Stimulated activated naive CD4-positive, alpha-beta T cell (primary cell): ENCODE data around the gene MCCC1.
"Not testable (repeated sequence)": the region's sequence is repeated elsewhere in the genome, so short reads cannot be mapped to it uniquely, and the experiment has no call there.

Experiments
- DNase-seq, 6 experiments: peaks; one replicate each; lab custom pipeline; 2025; lab: John Stamatoyannopoulos, UW

Gene MCCC1

GRCh38 chr3:183103950-183104349 lies 4.7 kb upstream of the MCCC1 start:
- not testable (repeated sequence) for DNase-seq

GRCh38 chr3:183101040-183101439 lies 1.7 kb upstream of the MCCC1 start:
- not testable (repeated sequence) for DNase-seq

GRCh38 chr3:183100376-183100775 lies 1.1 kb upstream of the MCCC1 start:
- no peak for DNase-seq

- no peak for DNase-seq
Observed at GRCh38 chr3:183099838-183100204, 525 bp upstream of the MCCC1 start.

- no peak for DNase-seq
Observed at GRCh38 chr3:183098536-183099025, 715 bp downstream of the MCCC1 start.

DNA sequence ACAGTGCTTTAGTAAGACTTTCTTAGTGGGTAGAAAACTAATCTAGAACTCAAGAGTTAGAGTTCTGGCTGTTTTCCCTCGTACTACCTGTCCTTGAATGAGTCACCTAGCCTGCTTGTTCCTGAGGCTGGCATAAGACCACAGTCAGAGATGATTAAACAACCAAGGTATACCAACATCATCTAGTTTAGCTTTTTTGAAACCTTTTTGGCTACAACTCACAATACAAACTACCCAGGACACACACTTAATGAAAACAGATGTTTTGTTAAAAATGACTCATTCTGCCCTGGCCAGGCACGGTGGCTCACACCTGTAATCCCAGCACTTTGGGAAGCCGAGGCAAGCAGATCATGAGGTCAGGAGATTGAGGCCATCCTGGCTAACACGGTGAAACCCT lies 4.6 kb downstream of the MCCC1 start:
- DNase-seq, result no peak

GRCh38 chr3:183092256-183092655 lies 7.0 kb downstream of the MCCC1 start:
- DNase-seq, result no peak

DNA sequence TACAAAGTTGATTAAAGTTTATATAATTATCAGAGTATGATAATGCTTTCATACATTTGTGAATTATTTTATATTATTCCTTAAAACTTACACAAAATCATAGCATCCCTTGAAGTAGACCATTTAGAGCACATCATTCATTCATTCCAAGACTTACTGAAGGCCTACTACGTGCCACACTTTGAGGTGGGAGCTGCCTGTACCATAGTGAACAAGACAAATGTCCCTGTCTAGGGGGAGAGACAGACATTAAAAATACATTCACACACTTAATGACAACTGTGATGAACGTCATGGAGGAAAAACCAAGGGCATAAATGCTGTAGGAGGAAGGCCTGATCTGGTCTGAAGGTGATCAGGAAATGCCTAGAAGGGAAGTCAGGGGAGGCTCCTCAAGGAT lies 12.1 kb downstream of the MCCC1 start:
- no peak for DNase-seq

DNA sequence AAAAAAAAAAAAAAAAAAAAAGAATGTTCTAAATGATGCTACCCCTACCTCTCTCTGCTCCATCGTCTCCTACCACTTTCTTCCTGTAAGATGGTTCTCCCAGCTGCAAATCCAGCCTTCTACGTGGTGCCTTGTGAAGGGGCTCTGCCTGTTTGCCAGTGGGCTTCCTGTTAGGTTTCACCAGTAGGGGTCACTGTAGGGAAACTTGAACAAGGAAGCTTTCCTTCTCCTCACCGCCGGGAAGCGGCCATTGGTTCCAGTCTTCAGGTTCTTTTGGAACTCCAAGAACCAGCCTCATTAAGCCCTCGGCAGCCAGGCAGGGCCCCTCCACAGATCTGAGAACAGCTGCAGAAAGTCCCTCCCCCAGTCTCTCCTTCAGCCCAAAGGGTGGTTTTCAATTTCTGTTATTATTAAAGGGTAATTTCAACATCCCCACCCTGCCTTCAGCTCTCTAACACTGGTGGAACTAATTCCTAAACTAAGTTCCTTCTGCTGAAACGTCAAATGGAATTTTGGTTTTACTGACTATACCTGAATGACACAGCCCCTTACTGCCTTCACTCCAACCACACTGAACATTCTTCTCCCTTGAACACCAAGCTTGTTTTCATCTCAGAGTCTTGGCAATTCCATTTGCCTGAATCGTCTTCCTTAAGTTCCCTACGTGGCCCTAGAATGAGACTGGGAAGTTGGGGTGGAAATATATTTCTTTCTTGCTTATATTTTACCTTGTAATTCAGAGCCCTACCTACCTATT lies 13.5 kb downstream of the MCCC1 start:
- no peak for DNase-seq

DNA sequence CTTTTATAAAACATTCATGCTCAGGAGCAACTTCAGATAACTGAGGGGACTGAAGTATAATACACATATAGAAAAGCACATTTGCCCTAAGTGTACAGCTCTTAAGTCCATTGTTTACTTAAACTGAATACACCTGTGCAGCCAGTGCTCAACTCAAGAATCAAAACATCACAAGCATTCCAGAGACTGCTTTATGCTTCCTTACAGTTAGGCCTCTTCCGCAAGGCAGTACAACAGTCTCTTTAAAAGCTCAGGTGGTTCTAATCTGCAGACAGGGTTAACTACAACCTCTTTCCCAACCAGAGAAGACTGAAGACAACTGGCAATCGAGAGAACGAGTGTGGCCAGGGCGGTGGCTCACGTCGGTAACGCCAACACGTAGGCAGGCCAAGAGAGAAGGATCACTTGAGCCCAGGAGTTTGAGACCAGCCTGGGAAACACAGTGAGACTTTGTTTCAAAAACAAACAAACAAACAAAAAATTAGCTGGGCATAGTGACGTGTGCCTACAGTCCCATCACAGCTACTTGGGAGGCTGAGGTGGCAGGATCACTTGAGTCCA lies 16.9 kb downstream of the MCCC1 start:
- DNase-seq, result no peak

DNA sequence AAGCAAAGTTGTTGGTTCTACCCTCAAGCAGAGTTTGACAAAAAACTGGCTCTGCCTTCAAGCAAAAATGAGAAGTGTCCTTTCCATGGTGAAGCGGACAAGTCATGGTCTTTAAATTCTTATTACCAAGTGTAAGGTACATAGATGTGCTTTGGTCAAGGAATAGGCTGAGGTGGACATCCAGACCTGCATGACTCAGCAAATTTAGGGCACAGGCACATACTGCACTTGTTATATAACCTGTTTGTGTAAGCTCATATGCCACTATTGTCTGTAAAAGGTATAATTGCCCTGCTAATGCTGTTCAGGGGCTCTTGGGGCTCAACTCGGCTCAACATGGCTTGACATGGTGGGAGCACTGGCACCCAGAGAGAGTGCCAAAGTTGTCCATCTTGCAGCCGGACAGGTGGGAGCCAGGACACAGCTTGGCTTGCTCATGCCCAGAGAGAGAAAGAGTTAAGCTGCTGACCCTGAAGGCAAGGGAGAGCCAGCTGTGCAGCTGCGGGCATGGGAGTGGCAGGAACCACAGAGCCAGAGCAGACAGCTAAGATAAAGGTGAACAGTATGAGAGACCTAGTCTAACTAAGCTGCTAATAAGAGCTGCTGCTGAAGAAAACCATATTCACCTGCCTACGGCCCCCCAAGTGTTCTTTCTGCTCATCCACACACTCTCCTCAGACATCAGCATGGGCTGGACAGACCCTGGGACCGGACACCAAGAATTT lies 17.7 kb downstream of the MCCC1 start:
- no peak for DNase-seq

DNA sequence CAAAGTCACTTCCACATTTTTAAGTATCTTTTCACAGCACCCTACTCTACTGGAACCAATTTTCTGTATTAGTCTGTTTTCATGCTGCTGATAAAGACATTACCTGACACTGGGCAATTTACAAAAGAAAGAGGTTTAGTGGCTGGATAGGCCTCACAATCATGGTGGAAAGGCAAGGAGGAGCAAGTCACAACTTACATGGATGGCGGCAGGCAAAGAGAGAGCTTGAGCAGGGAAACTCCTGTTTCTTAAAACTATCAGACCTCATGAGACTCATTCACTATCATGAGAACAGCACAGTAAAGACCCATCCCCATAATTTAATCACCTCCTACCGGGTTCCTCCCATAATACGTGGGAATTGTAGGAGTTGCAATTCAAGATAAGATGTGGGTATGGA lies 18.7 kb downstream of the MCCC1 start:
- DNase-seq, result no peak

DNA sequence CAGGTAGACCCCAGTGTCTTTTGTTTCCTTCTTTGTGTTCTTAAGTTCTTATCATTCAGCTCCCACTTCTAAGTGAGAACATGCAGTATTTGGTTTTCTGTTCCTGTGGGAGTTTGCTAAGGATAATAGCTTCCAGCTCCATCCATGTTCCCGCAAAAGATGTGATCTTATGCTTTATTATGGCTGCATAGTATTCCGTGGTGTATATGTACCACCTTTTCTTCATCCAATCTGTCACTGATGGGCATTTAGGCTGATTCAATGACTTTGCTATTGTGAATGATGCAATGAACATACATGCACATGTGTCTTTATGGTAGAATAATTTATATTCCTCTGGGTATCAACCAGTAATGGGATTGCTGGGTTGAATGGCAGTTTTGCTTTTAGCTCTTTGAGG lies 24.4 kb downstream of the MCCC1 start:
- DNase-seq, result no peak

DNA sequence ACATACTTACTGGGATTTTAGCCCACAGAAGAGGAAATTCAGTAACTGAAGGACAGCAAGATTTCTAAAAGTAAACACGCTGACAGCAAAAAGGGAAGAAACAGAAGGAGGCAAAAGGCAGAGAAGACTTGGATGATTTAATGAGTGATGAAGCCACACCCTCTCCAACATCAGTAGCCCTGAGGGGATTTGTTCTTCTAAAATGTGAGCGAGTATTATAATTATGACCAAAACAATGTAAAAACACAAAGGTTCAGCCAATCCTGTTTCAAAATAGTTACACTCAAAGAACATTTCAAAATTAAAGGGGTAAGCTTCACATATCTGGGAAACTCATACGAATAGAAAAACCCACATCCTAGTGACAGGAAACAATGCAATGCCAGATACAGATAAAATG lies 25.0 kb downstream of the MCCC1 start:
- no peak for DNase-seq

DNA sequence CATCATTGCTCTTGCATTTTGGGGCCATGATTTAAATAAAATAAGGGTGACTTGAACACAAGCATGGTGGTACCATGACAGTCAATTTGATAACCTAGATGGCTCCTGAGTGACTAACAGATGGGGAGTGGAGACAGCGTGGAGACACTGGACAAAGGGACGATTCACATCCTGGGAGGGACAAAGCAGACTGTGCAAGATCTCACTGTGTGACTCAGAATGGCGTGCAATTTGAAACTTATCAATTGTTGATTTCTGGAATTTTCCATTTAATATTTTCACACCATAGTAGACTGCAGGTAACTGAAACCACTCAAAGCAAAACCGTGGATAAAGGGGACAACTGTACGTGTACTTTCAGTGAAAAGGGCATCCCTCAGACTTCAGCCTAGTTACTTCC lies 25.5 kb downstream of the MCCC1 start:
- no peak for DNase-seq

- DNase-seq, result no peak
Observed at GRCh38 chr3:183070892-183071291, 28.4 kb downstream of the MCCC1 start.

DNA sequence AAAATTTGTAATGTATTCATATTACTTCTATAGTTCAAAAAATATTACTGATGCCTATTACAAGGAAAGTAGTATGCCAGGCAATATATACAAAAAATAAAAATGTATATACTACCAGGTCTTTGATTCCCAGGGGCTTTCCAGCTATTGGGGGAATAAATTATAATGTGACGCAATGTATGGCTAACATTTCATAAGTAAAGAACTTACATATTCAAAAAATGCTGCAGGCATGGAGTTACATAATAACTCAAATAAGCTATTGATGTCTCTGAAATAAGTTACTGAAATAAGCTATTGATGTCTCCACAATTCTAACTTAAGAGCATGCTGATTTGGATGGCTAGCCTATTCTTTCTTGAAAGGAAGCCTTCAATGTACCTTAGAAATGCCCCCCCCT lies 30.2 kb downstream of the MCCC1 start:
- DNase-seq, result no peak

GRCh38 chr3:183066891-183067290 lies 32.4 kb downstream of the MCCC1 start:
- DNase-seq, result not testable (repeated sequence)

GRCh38 chr3:183064475-183064874 lies 34.8 kb downstream of the MCCC1 start:
- DNase-seq, result no peak

DNA sequence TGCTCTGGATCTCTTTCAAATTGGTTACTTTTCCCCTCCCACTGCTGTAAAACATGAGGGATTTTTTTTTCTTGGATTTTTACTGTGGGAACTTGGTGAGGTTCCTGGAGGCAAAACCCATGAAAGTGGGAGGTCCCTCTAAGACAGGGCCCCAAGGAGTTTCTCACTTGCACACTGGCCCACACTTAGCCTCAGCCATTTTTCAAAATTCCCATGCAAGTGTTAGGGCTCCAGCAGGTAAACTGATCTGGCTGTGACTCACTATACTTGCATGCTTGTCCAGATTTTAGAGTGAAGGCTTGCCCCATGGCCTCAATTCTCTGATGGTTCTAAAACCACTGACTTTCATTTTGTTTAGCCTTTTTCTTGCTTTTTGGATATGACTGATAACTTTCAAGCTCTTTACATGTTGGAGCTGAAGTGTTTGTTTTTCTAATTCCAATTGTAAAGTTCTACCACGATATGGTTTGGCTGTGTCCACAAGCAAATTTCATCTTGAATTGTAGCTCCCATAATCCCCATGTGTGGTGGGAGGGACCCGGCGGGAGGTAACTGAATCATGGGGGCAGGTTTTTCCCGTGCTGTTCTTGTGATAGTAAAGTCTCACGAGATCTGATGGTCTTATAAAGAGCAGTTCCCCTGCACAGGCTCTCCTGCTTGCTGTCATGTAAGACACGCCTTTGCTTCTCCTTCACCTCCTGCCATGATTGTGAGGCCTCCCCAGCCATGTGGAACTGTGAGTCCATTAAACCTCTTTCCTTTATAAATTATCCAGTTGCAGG lies 37.7 kb downstream of the MCCC1 start:
- DNase-seq, result no peak

DNA sequence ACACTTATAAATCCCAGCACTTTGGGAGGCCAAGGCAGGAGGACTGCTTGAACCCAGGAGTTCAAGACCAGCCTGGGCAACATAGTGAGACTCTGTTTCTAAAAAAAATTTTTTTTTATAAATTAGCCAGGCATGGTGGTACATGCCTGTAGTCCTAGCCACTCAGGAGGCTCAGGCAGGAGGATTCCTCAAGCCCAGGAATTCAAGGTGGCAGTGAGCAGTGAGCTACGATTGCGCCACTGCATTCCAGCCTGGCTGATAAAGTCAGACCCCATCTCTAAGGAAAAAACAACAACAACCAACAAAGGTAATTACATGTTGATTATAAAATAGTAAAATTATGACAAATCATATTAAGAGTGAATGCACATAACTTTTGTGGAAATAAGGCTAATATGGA lies 40.9 kb downstream of the MCCC1 start:
- no peak for DNase-seq

DNA sequence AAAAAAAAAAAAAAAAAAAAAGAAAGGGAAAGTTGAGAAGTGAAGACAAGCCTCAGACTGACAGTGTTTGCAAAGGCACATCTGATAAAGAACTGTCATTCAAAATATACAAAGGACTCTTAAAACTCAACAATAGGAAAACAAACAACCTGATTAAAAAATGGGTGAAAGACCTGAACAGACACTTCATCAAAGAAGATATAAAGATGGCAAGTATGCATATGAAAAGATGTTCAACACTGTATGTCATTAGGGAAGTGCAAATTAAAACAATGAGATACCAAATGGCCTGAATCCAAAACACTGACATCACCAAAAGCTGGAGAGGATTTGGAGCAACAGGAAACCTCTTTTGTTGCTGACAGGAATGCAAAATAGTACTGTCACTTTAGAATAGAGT lies 48.6 kb downstream of the MCCC1 start:
- no peak for DNase-seq
